Neural cell (in vitro differentiated cells): ENCODE measurements around the gene ACVR1B.

ENCODE experiments used
- EZH2 ChIP-seq: fragments of 200-600, 300-800 bp; shearing (Covaris generic), sonication (generic); IDR thresholded peaks from 2 replicates; pipeline ENCODE4 v1.6.1; 2014; ENCODE audit warnings: antibody characterized with exemption, low read length, borderline replicate concordance, mild to moderate bottlenecking; ENCODE audit not compliant: insufficient read depth, poor library complexity, severe bottlenecking
- MXI1 ChIP-seq: fragments of 450-650 bp; conservative IDR thresholded peaks from 2 replicates; pipeline ENCODE4 v1.6.1; 2014; ENCODE audit warnings: antibody characterized with exemption, mild to moderate bottlenecking; ENCODE audit not compliant: poor library complexity, severe bottlenecking
- POLR2AphosphoS5 ChIP-seq: IDR thresholded peaks from 2 replicates; pipeline ENCODE4 v1.6.1; 2012
- TAF1 ChIP-seq: IDR thresholded peaks from 2 replicates; pipeline ENCODE4 v1.6.1; 2012; ENCODE audit warnings: low read depth
- TF ChIP-seq, protein P1 (sequence below): fragments of 450-650 bp; IDR thresholded peaks from 2 replicates; pipeline ENCODE4 v1.5.1; 2014; ENCODE audit warnings: antibody characterized with exemption, mild to moderate bottlenecking, moderate library complexity; ENCODE audit not compliant: poor library complexity, severe bottlenecking

- TF ChIP-seq, protein P1, sequence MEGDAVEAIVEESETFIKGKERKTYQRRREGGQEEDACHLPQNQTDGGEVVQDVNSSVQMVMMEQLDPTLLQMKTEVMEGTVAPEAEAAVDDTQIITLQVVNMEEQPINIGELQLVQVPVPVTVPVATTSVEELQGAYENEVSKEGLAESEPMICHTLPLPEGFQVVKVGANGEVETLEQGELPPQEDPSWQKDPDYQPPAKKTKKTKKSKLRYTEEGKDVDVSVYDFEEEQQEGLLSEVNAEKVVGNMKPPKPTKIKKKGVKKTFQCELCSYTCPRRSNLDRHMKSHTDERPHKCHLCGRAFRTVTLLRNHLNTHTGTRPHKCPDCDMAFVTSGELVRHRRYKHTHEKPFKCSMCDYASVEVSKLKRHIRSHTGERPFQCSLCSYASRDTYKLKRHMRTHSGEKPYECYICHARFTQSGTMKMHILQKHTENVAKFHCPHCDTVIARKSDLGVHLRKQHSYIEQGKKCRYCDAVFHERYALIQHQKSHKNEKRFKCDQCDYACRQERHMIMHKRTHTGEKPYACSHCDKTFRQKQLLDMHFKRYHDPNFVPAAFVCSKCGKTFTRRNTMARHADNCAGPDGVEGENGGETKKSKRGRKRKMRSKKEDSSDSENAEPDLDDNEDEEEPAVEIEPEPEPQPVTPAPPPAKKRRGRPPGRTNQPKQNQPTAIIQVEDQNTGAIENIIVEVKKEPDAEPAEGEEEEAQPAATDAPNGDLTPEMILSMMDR, result no peak
- no peak for TF ChIP-seq EZH2
- TF ChIP-seq POLR2AphosphoS5, result peak; percentile 37
- peak; percentile 12 for TF ChIP-seq TAF1
- TF ChIP-seq MXI1, result peak; percentile 63
These were observed 584 bp downstream of the ACVR1B start for GRCh38 chr12:51951843-51952722.
